K562 (cell line): Measurements from ENCODE around the gene PDPK1. TPM values are rescaled to one million over a fixed set of nuclear protein-coding genes. Genes with fewer than 3 reads are reported as not detected.
A peak's percentile ranks its signal among the peaks of the same experiment; 100 is the strongest.

ENCODE experiments used
- ATAC-seq: fragments of 200-7000 bp; cut with Tn5 transposase; 3 replicates; pipeline ENCODE4 v1.9.1; 2020; ENCODE audit warnings: moderate library complexity
- BruUV-seq: library from RNA; stranded (reverse); fragments of 400-500 nt; replicated peaks from 2 replicates; lab custom pipeline; 2021; lab: Mats Ljungman, UMichigan
- CTCF ChIA-PET: fragments of 300-600 bp; formaldehyde crosslinking; extraction: SDS; loops from one replicate; lab custom pipeline; 2021; ENCODE audit warnings: low intra/inter-chr PET ratio; lab: Yijun Ruan, JAX
- POLR2A ChIA-PET: fragments of 300-600, 350-650 bp; sonication (Branson Sonifier 250); formaldehyde crosslinking; extraction: SDS; loops from one replicate; lab custom pipeline; 2021; ENCODE audit warnings: antibody characterized with exemption, inconsistent platforms; lab: Yijun Ruan, JAX
- DNase-seq, 4 experiments: peaks; one replicate each; pipeline versions ENCODE4 v3.0.0 to v3.0.0-alpha.2; 2011 to 2018; ENCODE audit warnings: low spot score in 3 of 4, mixed read lengths in 3 of 4; ENCODE audit errors: extremely low read depth in 1 of 4
- FAIRE-seq: peaks from 2 replicates; lab custom pipeline; 2011; peaks lifted over from hg19 to GRCh38; lab: Jason Lieb, UNC
- H2AFZ ChIP-seq: 2 replicates; pipeline ENCODE4 v1.6.0; 2011; ENCODE audit warnings: low read depth, low read length, control low read depth, inconsistent platforms
- H3K27ac ChIP-seq: fragments of 200-600 bp; 3 replicates; pipeline ENCODE4 v1.8.0; 2011; ENCODE audit warnings: low read depth, mild to moderate bottlenecking, control low read depth, inconsistent platforms, low read length, moderate library complexity, mixed read lengths; ENCODE audit errors: extremely low read depth
- H3K27me3 ChIP-seq, 2 experiments: fragments of 300-600 bp in 1 of 2; 2 replicates in 1 of 2; 3 replicates in 1 of 2; pipeline versions ENCODE4 v1.6.0 to v1.8.0; 2011; ENCODE audit warnings: inconsistent platforms in 2 of 2, low read length in 2 of 2, mild to moderate bottlenecking in 1 of 2, mixed read lengths in 1 of 2, moderate library complexity in 1 of 2; ENCODE audit not compliant: control insufficient read depth in 2 of 2, insufficient read depth in 2 of 2
- H3K36me3 ChIP-seq: fragments of 300-600 bp; 3 replicates; pipeline ENCODE4 v1.8.0; 2011; ENCODE audit warnings: mild to moderate bottlenecking, low read length, inconsistent platforms; ENCODE audit not compliant: control insufficient read depth, insufficient read depth
- H3K4me1 ChIP-seq, 2 experiments: fragments of 200-600 bp in 1 of 2; replicated peaks in 1 of 2; 2 replicates in 1 of 2; 3 replicates in 1 of 2; pipeline versions ENCODE4 v1.5.1 to v1.8.0; 2011; ENCODE audit warnings: inconsistent platforms in 2 of 2, low read length in 2 of 2, mild to moderate bottlenecking in 1 of 2, mixed read lengths in 1 of 2, moderate library complexity in 1 of 2; ENCODE audit not compliant: control insufficient read depth in 2 of 2, insufficient read depth in 2 of 2
- H3K4me2 ChIP-seq: 2 replicates; pipeline ENCODE4 v1.6.1; 2011; ENCODE audit warnings: low read length, control low read depth, inconsistent platforms, mixed read lengths; ENCODE audit not compliant: insufficient read depth
- H3K4me3 ChIP-seq: fragments of 200-600 bp; sonication (generic), shearing (Covaris generic); 2 replicates; pipeline ENCODE4 v1.5.1; 2016; ENCODE audit warnings: control low read depth, inconsistent platforms
- H3K79me2 ChIP-seq: fragments of 200-600 bp; 3 replicates; pipeline ENCODE4 v1.8.0; 2011; ENCODE audit warnings: low read length, inconsistent platforms; ENCODE audit not compliant: control insufficient read depth, insufficient read depth
- H3K9ac ChIP-seq, 2 experiments: 2 replicates each; pipeline versions ENCODE4 v1.6.0 to v1.6.1; 2011; ENCODE audit warnings: low read depth in 2 of 2, low read length in 2 of 2, control low read depth in 1 of 2, inconsistent platforms in 1 of 2, mild to moderate bottlenecking in 1 of 2, mixed read lengths in 1 of 2; ENCODE audit not compliant: insufficient read depth in 1 of 2
- H3K9me1 ChIP-seq: one replicate; pipeline ENCODE4 v1.6.0; 2011; ENCODE audit warnings: inconsistent platforms, mild to moderate bottlenecking, low read length, moderate library complexity; ENCODE audit not compliant: control insufficient read depth, insufficient read depth
- H3K9me3 ChIP-seq: replicated peaks from 2 replicates; pipeline ENCODE4 v1.5.1; 2011; ENCODE audit warnings: low read depth, low read length, inconsistent platforms; ENCODE audit not compliant: control insufficient read depth, insufficient read depth
- H4K20me1 ChIP-seq: replicated peaks from 2 replicates; pipeline ENCODE4 v1.6.1; 2011; ENCODE audit warnings: low read length, inconsistent platforms, mixed read lengths; ENCODE audit not compliant: control insufficient read depth, insufficient read depth
- WGBS: fragments of 100-300 bp; shearing (Covaris generic); methylation state at CpG from one replicate; pipeline ENCODE4 v1.1.6; 2016; ENCODE audit warnings: low coverage, mixed read lengths; ENCODE audit not compliant: insufficient coverage; ENCODE audit errors: missing lambda C conversion rate; 5-methylcytosine and 5-hydroxymethylcytosine counted together
- in situ Hi-C: fragments of 300-500 bp; cut with MboI; formaldehyde crosslinking; loops from 4 replicates; pipeline ENCODE4 v1.15.0; 2018; ENCODE audit warnings: inconsistent platforms, mixed read lengths
- intact Hi-C: fragments of 100-400 bp; cut with micrococcal nuclease; formaldehyde crosslinking; loops from 2 replicates; pipeline ENCODE4 v1.14.2; 2022
- polyA plus RNA-seq, 8 experiments: library from polyadenylated mRNA; depleted of rRNA in 4 of 8; stranded (reverse) in 5 of 8; unstranded in 3 of 8; fragments of >200 nt; fragmentation: Nextera tagmentation in 2 of 8; fragmentation: Illumina TruSeq in 1 of 8; extraction: Ambion mirVana in 2 of 8; extraction: Trizol in 1 of 8; gene quantifications; 2 replicates each; pipeline versions ENCODE4 v1.2.1 to v1.2.3, GENCODE V29; 2011 to 2014; ENCODE audit warnings: inconsistent platforms in 1 of 8, missing spikeins in 1 of 8
- total RNA-seq, 7 experiments: library from RNA; depleted of rRNA in 6 of 7; stranded (reverse); fragments of >200 nt in 6 of 7; fragmentation: Illumina TruSeq in 2 of 7; extraction: Trizol in 2 of 7; gene quantifications; 2 replicates each; pipeline versions ENCODE4 v1.2.1 to v1.2.3, GENCODE V29; 2011 to 2021; ENCODE audit warnings: low replicate concordance in 1 of 7
- TF ChIP-seq, protein P1 (sequence below), 2 experiments: fragments of 200-800 bp in 1 of 2; sonication (Bioruptor generic) in 1 of 2; sonication (generic) in 1 of 2; formaldehyde crosslinking in 1 of 2; IDR thresholded peaks in 1 of 2; conservative IDR thresholded peaks in 1 of 2; 2 replicates each; pipeline versions ENCODE4 v1.5.0 to v1.6.1; 2016 to 2020; ENCODE audit warnings: missing compliant biosample characterization in 1 of 2, missing genetic modification characterization in 1 of 2, missing genetic modification reagents in 1 of 2
- TF ChIP-seq, protein P2 (sequence below), 3 experiments: IDR thresholded peaks in 2 of 3; conservative IDR thresholded peaks in 1 of 3; 2 replicates each; pipeline ENCODE4 v1.5.1; 2011 to 2012; ENCODE audit warnings: low read length in 3 of 3, mild to moderate bottlenecking in 3 of 3, control low read depth in 2 of 3, improper control_type of control experiment in 1 of 3, inconsistent platforms in 1 of 3, low read depth in 1 of 3, mixed read lengths in 1 of 3, moderate library complexity in 1 of 3; ENCODE audit not compliant: insufficient read depth in 2 of 3

The PDPK1 gene
- total and polyA plus RNA-seq, 9 of the 15 experiments (the other 6 are each of a cell fraction or from before 2014, with no cell fraction given) = 4.0 to 37.2 (median 18.7) TPM

DNA sequence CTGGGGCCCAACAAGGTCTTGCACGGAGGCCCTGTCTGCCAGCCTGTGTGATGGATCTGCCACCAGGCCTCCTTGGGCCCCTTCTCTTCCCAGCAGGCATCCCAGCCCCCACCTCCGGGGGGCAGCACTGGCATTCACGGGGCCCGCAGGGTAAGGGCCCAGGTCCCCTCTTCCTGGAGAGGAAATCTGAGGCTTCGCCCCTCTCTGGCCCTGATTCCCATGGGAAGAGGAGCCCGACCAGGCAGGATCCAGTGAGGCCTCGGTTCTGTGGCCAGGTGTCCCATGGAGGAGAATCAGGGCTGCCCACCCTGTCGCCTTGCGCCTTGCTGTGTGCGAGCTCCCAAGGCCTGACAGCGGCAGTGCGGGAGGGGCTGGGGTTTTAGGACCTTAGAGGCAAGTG is 48.4 kb downstream of the PDPK1 start:
- BruUV-seq = no TSS peak
- H3K9me1 ChIP-seq = no peaks in the 10 kb centered on the region
- in situ Hi-C loops = no loop called here
- CTCF ChIA-PET = no interaction called here
- no peak overlapping the region for H3K4me2 ChIP-seq
- H3K9ac ChIP-seq = no peak overlapping the region
- peak; percentile 68 for ATAC-seq
- TF ChIP-seq, protein P1, sequence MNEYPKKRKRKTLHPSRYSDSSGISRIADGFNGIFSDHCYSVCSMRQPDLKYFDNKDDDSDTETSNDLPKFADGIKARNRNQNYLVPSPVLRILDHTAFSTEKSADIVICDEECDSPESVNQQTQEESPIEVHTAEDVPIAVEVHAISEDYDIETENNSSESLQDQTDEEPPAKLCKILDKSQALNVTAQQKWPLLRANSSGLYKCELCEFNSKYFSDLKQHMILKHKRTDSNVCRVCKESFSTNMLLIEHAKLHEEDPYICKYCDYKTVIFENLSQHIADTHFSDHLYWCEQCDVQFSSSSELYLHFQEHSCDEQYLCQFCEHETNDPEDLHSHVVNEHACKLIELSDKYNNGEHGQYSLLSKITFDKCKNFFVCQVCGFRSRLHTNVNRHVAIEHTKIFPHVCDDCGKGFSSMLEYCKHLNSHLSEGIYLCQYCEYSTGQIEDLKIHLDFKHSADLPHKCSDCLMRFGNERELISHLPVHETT (CRISPR knock-in tag; conservative IDR thresholded peaks at IDR 0.05 in 1 of 2, IDR thresholded peaks at IDR 0.05 in 1 of 2) = no peak
- TF ChIP-seq, protein P2, sequence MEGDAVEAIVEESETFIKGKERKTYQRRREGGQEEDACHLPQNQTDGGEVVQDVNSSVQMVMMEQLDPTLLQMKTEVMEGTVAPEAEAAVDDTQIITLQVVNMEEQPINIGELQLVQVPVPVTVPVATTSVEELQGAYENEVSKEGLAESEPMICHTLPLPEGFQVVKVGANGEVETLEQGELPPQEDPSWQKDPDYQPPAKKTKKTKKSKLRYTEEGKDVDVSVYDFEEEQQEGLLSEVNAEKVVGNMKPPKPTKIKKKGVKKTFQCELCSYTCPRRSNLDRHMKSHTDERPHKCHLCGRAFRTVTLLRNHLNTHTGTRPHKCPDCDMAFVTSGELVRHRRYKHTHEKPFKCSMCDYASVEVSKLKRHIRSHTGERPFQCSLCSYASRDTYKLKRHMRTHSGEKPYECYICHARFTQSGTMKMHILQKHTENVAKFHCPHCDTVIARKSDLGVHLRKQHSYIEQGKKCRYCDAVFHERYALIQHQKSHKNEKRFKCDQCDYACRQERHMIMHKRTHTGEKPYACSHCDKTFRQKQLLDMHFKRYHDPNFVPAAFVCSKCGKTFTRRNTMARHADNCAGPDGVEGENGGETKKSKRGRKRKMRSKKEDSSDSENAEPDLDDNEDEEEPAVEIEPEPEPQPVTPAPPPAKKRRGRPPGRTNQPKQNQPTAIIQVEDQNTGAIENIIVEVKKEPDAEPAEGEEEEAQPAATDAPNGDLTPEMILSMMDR (IDR thresholded peaks at IDR 0.05 in 2 of 3, conservative IDR thresholded peaks at IDR 0.05 in 1 of 3; ENCODE audit: insufficient read depth in 2 of 3, low read depth in 1 of 3, low read length in 3 of 3) = peak in 2 of 3 experiments; percentile 36 to 37; a peak in 4 of 6 replicates
- TF ChIP-seq, all 486 proteins: peak for 1
- intact Hi-C loops = no loop called here
- Histone ChIP-seq H3K27ac (no peak overlapping the region), H3K4me3 (no peak overlapping the region), H4K20me1 (no peaks in the 10 kb centered on the region), H3K4me1 (peaks cover 0 to 8% of the 10 kb centered on the region in 2 experiments; a peak in 1 of 5 replicates), H3K9me3 (no peaks in the 10 kb centered on the region), H2AFZ (no peak overlapping the region), H3K36me3 (peaks cover 58% of the 10 kb centered on the region), H3K79me2 (no peaks in the 10 kb centered on the region), H3K27me3 (no peaks in the 10 kb centered on the region)
- FAIRE-seq = no peak
- peak in 3 of 4 experiments; percentile 42 to 52 (median 47) for DNase-seq
- POLR2A ChIA-PET = no interaction called here
- 71% methylated on average over 7 of the region's 12 CpGs for WGBS
